Natural killer cell treated with Interleukin-12 subunit alpha and Interleukin-12 subunit beta and Interleukin-15 and Interleukin-18, amount 100 ng/mL, for 72 hours (primary cell): ENCODE results near the gene DOCK1. TPM values are rescaled to one million over a fixed set of nuclear protein-coding genes. Genes with fewer than 3 reads are reported as not detected.
A peak's percentile ranks its signal among the peaks of the same experiment; 100 is the strongest.

Experiments
- ATAC-seq, 2 donors: fragments of 150-1000 bp; cut with Tn5 transposase in 1 of 2; sonication (Bioruptor Pico), chemical (Tn5 transposase) in 1 of 2; 2 replicates each; pipeline ENCODE4 v1.10.0; 2021
- DNase-seq: peaks from one replicate; pipeline ENCODE4 v3.0.0; 2022; ENCODE audit warnings: low spot score
- H3K27ac Mint-ChIP-seq, 2 donors: 1 replicate in 1 of 2; 2 replicates in 1 of 2; pipeline ENCODE4 v1.8.0; 2022; ENCODE audit warnings: mixed read lengths in 2 of 2, mild to moderate bottlenecking in 1 of 2, moderate library complexity in 1 of 2
- H3K27me3 Mint-ChIP-seq, 2 donors: 1 replicate in 1 of 2; 2 replicates in 1 of 2; pipeline ENCODE4 v1.8.0; 2022; ENCODE audit warnings: mixed read lengths in 2 of 2
- H3K36me3 Mint-ChIP-seq: one replicate; pipeline ENCODE4 v1.8.0; 2022; ENCODE audit warnings: mixed read lengths
- H3K4me1 Mint-ChIP-seq, 2 donors: 1 replicate in 1 of 2; 2 replicates in 1 of 2; pipeline ENCODE4 v1.8.0; 2022; ENCODE audit warnings: low read depth in 2 of 2, mixed read lengths in 2 of 2, mild to moderate bottlenecking in 1 of 2
- H3K4me3 Mint-ChIP-seq: one replicate; pipeline ENCODE4 v1.8.0; 2022; ENCODE audit warnings: mixed read lengths
- H3K9me3 Mint-ChIP-seq: 2 replicates; pipeline ENCODE4 v1.8.0; 2022; ENCODE audit warnings: mixed read lengths
- total RNA-seq, 2 donors: library from RNA; stranded (reverse); gene quantifications; one replicate each; pipeline ENCODE4 v1.2.3, GENCODE V29; 2022

The DOCK1 gene
- total RNA-seq, 2 donors from 2014 or later: 0.28 to 1.3 TPM

- Mint-ChIP-seq H3K4me3 (no peak overlapping the region), H3K9me3 (peaks cover 3% of the 10 kb centered on the region), H3K27ac (no peak overlapping the region), H3K4me1 (no peaks in the 10 kb centered on the region), H3K36me3 (no peaks in the 10 kb centered on the region), H3K27me3 (peaks cover 6 to 8% of the 10 kb centered on the region in 2 donors)
- DNase-seq (no peak), ATAC-seq (no peak)
Observed at GRCh38 chr10:127003032-127003685, 97.9 kb downstream of the DOCK1 start.

GRCh38 chr10:127006453-127006852 lies 101.2 kb downstream of the DOCK1 start:
- H3K27me3 Mint-ChIP-seq: peaks cover 6 to 8% of the 10 kb centered on the region in 2 donors
- H3K36me3 Mint-ChIP-seq: no peaks in the 10 kb centered on the region
- DNase-seq: no peak
- H3K27ac Mint-ChIP-seq: no peak overlapping the region
- no peaks in the 10 kb centered on the region for H3K4me1 Mint-ChIP-seq
- no peaks in the 10 kb centered on the region for H3K9me3 Mint-ChIP-seq
- no peak for ATAC-seq
- no peak overlapping the region for H3K4me3 Mint-ChIP-seq

DNA sequence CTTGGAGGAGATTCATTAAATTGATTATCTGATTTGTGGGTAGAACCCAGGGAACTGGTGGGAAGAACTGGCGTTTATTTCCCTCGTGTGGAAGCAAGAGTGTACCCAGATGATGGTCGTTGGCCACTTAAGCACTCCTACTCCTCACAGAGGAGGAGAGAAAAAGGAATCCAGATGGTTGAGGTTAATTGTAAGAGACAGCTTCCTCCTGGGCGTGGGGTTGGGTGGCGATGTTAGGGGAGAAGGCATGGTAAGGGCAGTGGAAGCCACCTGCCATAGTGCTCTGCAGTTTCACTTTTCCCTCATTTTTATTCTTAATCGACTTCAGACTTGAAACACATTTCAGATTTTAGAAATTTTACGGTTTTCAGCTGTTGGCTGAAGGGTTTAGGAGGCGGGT lies 104.1 kb downstream of the DOCK1 start:
- Mint-ChIP-seq H3K36me3 (no peaks in the 10 kb centered on the region), H3K27ac (no peak overlapping the region), H3K4me1 (peaks cover 0 to 4% of the 10 kb centered on the region in 2 donors), H3K27me3 (peaks cover 16 to 21% of the 10 kb centered on the region in 2 donors), H3K9me3 (no peaks in the 10 kb centered on the region), H3K4me3 (no peak overlapping the region)
- no peak for ATAC-seq
- no peak for DNase-seq

GRCh38 chr10:127011174-127011573 lies 105.9 kb downstream of the DOCK1 start:
- H3K4me3 Mint-ChIP-seq: no peak overlapping the region
- DNase-seq: no peak
- H3K9me3 Mint-ChIP-seq: no peaks in the 10 kb centered on the region
- peaks cover 15 to 21% of the 10 kb centered on the region in 2 donors for H3K27me3 Mint-ChIP-seq
- H3K4me1 Mint-ChIP-seq: peaks cover 0 to 4% of the 10 kb centered on the region in 2 donors
- no peaks in the 10 kb centered on the region for H3K36me3 Mint-ChIP-seq
- ATAC-seq: no peak
- no peak overlapping the region for H3K27ac Mint-ChIP-seq

GRCh38 chr10:127012071-127012768 lies 107.0 kb downstream of the DOCK1 start:
- peaks cover 13 to 21% of the 10 kb centered on the region in 2 donors for H3K27me3 Mint-ChIP-seq
- H3K4me1 Mint-ChIP-seq: peaks cover 0 to 4% of the 10 kb centered on the region in 2 donors
- ATAC-seq: no peak
- no peak for DNase-seq
- H3K9me3 Mint-ChIP-seq: no peaks in the 10 kb centered on the region
- no peak overlapping the region for H3K4me3 Mint-ChIP-seq
- no peaks in the 10 kb centered on the region for H3K36me3 Mint-ChIP-seq
- H3K27ac Mint-ChIP-seq: no peak overlapping the region

- Mint-ChIP-seq H3K27ac (no peak overlapping the region), H3K36me3 (no peaks in the 10 kb centered on the region), H3K4me1 (peaks cover 0 to 4% of the 10 kb centered on the region in 2 donors), H3K4me3 (no peak overlapping the region), H3K9me3 (no peaks in the 10 kb centered on the region), H3K27me3 (peaks cover 13 to 21% of the 10 kb centered on the region in 2 donors)
- ATAC-seq (no peak), DNase-seq (no peak)
Observed at GRCh38 chr10:127012769-127013152, 107.5 kb downstream of the DOCK1 start.

DNA sequence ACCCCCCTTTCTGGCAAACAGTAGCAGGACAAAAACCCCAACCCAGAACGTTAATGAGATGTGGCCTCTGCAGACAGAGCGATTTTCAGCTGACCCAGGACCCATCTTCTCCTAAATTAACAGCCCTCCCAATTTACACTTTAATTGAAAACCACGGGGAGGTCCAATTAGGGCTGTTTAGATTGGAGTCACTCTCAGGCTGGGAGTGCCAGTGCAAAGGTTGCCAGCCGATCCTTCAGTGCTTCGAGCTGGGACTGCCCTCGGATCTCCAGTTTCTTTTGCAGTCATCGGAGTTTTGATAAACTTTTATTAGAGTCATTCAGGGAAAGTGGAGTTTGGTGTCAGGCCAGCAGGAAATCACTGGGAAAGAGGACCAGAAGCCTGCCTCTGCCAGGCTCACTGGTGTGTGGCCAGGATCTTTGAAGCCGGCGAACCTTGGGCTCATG lies 108.0 kb downstream of the DOCK1 start:
- no peak for DNase-seq
- peaks cover 0 to 4% of the 10 kb centered on the region in 2 donors for H3K4me1 Mint-ChIP-seq
- no peaks in the 10 kb centered on the region for H3K36me3 Mint-ChIP-seq
- no peak overlapping the region for H3K4me3 Mint-ChIP-seq
- ATAC-seq: no peak
- H3K27ac Mint-ChIP-seq: no peak overlapping the region
- H3K27me3 Mint-ChIP-seq: peaks cover 13 to 21% of the 10 kb centered on the region in 2 donors
- no peaks in the 10 kb centered on the region for H3K9me3 Mint-ChIP-seq

DNA sequence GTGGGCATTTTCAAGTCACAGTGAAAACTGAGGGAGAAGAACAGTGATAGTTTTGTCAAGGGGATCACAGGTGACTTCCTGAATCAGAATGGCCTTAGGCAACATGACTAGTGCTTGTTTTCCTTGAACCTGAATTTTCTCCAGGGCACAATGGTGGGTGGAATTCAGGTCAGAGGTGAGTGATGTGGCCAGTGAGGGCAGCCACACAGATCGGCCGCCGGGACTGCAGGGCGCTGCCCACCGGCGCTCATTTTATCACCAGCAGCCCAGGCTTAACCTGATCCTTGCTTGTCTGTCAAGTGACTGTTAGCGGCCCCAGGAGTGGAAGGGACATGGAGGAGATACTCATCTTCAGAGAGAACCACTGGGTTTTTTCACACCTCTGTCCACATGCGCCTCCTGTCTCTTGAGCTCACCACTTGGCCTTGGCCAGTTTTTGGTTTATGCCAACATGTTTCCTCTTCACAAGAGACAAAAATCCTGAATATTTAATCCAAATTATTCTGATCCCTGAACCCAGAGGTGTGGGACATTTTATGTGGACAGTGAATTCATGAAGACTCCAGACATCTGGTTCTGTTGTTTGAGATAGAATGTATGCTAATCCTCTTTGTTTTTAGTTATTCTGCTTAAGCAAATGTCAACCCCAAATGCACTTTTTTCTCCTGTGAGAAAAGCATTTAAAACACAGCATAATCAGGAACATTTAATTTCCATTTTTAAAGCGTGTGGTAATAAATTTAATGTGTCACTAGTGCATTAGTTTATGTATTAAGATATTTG lies 108.7 kb downstream of the DOCK1 start:
- Mint-ChIP-seq H3K27me3 (peaks cover 13 to 21% of the 10 kb centered on the region in 2 donors), H3K9me3 (no peaks in the 10 kb centered on the region), H3K36me3 (no peaks in the 10 kb centered on the region), H3K4me1 (peaks cover 0 to 4% of the 10 kb centered on the region in 2 donors), H3K27ac (no peak overlapping the region), H3K4me3 (no peak overlapping the region)
- ATAC-seq (no peak), DNase-seq (no peak)

GRCh38 chr10:127014671-127015070 lies 109.4 kb downstream of the DOCK1 start:
- H3K36me3 Mint-ChIP-seq: no peaks in the 10 kb centered on the region

DNA sequence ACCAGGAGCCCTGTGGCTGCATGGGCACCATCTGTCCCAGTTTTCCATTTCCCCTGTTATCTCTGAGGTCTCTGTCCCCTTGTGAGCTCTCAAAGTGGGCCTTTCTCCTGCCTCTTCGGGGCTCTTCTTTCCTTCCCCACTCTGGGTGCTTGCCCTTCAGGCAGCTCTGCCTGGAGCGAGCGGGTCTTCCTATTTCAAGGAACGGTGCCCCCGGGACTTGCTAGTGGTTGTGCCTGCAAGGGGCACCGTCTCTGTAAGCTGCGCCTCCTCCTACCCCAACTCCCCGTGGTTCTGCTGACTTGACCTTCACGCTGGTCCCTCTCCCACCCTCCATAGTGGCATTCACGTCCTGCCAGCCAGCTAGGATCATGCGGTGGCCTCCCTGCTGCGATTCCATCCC lies 110.1 kb downstream of the DOCK1 start:
- Mint-ChIP-seq H3K36me3 (no peaks in the 10 kb centered on the region), H3K4me3 (no peak overlapping the region), H3K9me3 (no peaks in the 10 kb centered on the region), H3K4me1 (peaks cover 0 to 4% of the 10 kb centered on the region in 2 donors), H3K27me3 (peaks cover 10 to 14% of the 10 kb centered on the region in 2 donors), H3K27ac (no peak overlapping the region)
- no peak for DNase-seq
- ATAC-seq: no peak

More at GRCh38 chr10:127014671-127015070, 109.4 kb downstream of the DOCK1 start:
- Mint-ChIP-seq H3K4me1 (peaks cover 0 to 4% of the 10 kb centered on the region in 2 donors), H3K27me3 (peaks cover 10 to 14% of the 10 kb centered on the region in 2 donors), H3K4me3 (no peak overlapping the region), H3K27ac (no peak overlapping the region), H3K9me3 (no peaks in the 10 kb centered on the region)
- ATAC-seq (no peak), DNase-seq (no peak)

- H3K4me1 Mint-ChIP-seq: peaks cover 0 to 4% of the 10 kb centered on the region in 2 donors
- H3K27me3 Mint-ChIP-seq: peaks cover 10 to 14% of the 10 kb centered on the region in 2 donors
Observed at GRCh38 chr10:127016331-127016730, 111.1 kb downstream of the DOCK1 start.

DNA sequence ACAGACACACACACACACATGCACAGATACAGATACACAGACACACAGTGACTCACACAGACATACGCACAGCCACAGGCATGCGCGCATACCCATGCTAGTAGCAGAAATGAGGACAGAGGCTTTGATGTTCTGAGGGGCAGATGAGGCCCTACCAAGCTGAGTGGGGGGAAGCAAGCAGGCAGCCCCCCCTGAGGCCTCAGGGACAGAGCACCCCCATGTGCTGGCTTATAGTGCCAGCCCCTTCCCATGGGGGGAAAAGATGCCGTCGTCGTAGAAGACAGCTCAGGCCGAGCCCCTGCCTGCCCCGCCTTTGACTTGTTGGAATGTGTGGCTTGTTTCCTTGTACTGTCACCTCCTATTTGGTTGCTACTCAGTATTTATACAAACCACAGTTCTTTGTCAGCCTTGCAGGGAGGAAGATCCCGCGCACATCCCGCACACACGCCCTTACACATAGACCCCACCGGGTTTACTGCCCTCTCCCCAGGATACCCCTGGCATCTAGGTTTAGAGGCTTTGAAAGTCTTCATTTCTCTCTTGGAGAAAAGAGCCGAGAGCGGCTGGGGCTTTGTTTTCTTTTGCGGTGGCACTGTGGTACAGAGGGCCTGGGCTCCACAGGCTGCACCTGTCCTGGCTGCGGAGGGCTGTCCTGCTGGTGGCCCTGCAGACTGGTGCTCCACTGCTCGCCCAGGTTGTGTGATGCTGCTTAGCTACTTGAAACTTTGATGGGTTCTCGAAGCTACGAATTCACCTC lies 112.5 kb downstream of the DOCK1 start:
- no peaks in the 10 kb centered on the region for H3K36me3 Mint-ChIP-seq

More at GRCh38 chr10:127016331-127016730, 111.1 kb downstream of the DOCK1 start:
- DNase-seq (no peak), ATAC-seq (no peak)
- H3K36me3 Mint-ChIP-seq: no peaks in the 10 kb centered on the region
- H3K9me3 Mint-ChIP-seq: no peaks in the 10 kb centered on the region
- no peak overlapping the region for H3K4me3 Mint-ChIP-seq
- H3K27ac Mint-ChIP-seq: no peak overlapping the region

GRCh38 chr10:127018298-127018650 lies 113.0 kb downstream of the DOCK1 start:
- Mint-ChIP-seq H3K4me1 (no peaks in the 10 kb centered on the region), H3K4me3 (no peak overlapping the region), H3K27ac (no peak overlapping the region), H3K27me3 (no peaks in the 10 kb centered on the region), H3K9me3 (no peaks in the 10 kb centered on the region), H3K36me3 (no peaks in the 10 kb centered on the region)
- no peak for ATAC-seq
- DNase-seq: no peak

More for the DNA sequence above, 112.5 kb downstream of the DOCK1 start:
- Mint-ChIP-seq H3K27ac (no peak overlapping the region), H3K9me3 (no peaks in the 10 kb centered on the region), H3K4me3 (no peak overlapping the region), H3K27me3 (peaks cover 2 to 3% of the 10 kb centered on the region in 2 donors), H3K4me1 (peaks cover 0 to 2% of the 10 kb centered on the region in 2 donors)
- ATAC-seq: peak in 1 of 2 donors; percentile 15
- DNase-seq: no peak
